Middle frontal gyrus (tissue), 1 donor: ENCODE results near the gene KLK10.

Experiments
- DNase-seq: peaks from one replicate; pipeline ENCODE4 v3.0.0-alpha.2; 2015; ENCODE audit warnings: low spot score; ENCODE audit errors: extremely low spot score

The KLK10 gene

DNA sequence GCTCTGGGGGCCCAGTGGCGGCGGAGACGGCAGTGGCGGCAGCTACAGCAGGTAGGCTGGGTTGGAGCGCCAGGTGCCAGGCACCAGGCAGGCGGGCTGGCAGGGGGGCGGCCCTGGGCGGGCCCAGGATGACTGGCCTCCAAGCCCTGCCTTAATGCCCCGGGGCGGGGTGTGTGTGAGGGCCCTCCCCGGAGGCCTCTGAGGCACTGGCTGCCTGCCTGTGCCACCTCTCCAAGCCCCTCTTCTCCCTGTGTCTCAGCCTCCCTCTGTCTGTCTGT is 7.0 kb upstream of the KLK10 start, which contains the start of gene KLK11:
TSS of gene KLK11 (minus strand) at position 63 of the 278 bp plus-strand sequence. CDS start 985 bp downstream, outside the sequence.
- DNase-seq: no peak

DNA sequence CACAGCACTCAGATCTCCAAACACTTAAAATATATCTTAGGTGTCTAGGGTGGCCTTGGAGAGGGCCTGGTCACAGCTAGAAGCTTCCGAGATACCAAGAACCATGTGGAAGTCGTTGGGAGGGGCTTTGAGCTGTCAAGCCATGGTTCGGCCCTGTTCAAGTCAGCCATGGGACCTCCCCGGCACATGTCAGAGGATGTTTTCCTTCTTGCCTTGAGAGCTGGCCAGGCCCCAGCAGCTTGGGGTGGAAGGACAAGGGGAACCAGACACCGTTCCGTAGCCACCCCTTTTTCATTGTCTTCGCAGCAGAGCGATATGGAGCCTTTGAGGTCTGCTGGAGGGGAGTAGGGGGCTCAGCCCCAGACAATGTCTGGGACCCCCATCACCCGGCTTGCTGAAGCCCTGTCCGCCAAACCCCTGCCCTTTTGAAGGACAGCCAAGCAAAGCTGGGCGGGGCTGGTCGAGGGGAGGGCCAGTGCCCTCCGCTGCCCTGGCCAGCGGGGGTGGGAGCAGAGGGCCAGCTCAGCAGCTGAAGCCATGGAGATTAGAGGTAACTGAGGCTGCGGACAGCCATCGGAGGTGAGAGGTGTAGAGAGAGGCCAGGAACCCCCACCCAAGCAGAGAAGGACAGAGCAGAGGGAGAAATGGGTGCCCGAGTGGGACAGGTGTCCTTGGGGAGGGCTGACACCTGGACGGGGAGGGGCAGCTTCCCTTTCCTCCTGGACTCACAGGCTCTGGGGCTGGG is 6.5 kb upstream of the KLK10 start:
- no peak for DNase-seq

DNA sequence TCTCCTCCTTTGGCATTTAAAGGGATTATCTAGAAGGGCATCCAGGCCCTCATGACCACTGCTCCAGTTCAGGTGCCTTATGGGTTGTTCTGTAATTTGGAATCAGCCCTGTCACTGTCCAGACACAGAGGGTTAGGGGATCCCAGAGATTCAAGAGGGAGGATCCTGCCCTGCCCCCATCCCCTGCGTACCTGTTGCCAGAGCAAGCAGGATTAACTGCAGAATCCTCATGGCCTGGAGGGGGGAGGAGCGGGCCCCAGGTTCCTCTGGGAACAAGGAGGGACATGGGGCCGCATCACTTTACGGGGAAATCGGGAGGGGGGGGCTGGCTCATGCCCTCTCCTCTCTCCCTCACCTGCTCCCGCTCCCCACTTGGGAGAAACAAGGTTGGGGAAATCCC is 5.9 kb upstream of the KLK10 start:
- no peak for DNase-seq

DNA sequence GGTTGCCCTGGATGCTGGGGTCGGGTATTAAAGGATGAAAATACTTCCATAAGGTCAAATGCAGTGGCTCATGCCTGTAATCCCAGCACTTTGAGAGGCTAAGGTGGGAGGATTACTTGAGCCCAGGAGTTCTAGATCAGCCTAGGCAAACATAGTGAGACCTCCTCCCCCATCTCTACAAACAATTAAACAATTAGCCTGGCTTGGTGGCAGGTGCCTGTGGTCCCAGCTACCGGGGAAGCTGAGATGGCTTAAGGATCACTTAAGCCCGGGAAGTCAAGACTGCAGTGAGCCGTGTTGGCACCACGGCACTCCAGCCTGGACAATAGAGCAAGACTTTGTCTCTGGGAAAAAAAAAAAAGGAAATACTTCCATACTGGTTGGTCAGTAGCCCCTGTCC is 5.4 kb upstream of the KLK10 start:
- no peak for DNase-seq

DNA sequence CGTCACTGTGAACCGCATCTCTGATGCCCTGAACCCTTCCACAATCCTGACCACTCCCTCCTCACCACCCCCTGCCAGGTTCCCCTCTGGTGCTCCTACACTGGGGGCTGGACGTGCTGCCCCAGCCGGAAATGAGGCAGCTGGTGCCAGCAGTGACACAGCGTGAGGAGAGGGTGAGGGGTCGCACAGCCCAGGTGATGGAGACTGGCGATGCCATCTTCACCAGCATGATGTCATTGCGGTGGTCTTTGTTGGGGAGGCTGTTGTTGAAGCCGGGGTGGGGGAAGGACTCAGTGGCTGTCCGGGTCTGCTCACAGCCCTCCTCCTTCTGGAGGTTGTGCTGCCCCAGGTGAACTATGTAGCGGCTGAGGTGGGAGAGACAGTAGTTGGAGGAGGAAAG is 4.4 kb upstream of the KLK10 start:
- no peak for DNase-seq

DNA sequence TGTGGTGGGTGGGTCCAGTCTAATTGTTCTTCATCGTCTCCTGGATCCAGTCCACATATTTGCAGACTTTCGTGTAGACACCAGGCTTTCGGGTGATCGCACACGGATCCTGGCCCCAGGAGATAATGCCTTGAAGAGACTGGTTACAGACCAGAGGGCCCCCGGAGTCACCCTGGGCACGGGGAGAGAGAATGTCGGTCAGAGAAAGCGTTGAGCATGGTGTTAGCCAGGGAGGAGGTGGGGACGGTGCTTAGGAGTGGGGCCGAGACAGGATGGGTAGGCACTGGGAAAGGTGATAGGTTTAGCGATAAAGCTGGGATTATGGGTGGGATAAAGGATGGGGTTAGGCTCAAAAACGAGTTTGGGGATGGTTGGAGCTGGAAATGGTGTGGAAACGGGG is 3.0 kb upstream of the KLK10 start:
- no peak for DNase-seq

DNA sequence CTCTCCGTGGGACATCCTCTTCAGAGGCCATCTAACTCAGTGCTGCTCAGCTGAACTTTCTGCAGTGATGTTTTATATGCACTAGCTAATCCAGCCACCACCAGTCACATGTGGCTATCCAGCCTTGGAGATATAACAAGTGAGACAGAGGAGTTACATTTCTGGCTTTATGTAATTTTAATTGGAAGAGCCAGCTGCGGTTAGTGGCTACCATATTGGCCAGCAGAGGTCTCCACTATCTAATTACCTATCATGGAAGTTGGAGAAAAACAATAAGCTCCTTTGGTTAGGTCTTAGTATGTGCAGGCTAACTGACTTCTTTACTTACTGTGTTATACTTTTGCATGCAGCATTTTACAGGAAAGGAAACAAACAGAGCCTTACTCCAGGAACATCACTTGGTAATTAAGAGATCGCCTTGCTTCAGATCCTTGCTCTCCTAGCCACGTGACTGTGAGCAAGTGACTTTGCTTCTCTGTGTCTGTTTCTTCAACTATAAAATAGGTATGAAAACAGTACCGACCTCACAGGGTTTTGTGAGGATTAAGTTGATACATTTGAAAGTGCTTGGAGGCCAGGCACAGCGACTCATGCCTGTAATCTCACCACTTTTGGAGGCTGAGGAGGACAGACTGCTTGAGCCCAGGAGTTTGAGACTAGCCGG is 1.6 kb upstream of the KLK10 start:
- DNase-seq: peak; percentile 3

DNA sequence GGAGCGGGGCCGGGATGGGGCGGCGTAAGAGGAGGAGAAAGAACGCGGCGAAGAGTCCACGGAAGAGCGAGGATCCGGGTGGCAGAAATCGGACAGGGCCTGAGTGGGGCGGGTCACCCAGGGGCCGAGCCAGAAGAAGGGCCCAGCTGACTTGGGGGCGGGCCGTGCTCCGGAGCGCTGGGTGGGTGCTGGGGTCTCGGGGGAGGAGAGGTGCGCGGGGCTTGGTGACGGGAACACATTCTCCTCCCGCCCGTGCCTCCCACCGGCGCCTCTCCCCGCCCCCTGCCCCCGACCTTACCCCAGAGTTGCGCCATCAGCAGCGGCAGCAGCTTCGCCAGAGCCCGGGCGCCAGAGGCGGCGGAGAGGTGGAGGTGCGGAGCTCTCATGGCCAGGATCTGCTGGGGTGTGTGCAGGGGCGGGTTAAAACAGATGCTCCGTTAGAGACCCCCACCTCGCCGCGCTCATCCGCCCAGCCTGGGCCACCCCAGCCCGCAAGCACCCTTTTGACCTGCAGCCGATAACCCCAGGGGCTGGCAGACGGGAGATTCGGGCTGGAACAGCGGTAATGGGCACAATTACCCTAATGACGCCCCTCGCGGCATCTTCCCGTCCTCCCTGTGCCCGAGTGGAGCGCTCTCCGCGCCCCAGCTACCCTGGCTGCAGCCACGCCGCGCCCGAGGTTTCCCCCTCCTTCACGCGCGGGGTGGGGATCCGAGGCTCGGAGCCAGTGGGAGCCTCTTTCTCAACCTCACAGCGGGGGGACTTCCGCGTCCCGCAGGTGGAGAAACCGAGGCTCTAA is 565 bp downstream of the KLK10 start:
- DNase-seq: no peak

DNA sequence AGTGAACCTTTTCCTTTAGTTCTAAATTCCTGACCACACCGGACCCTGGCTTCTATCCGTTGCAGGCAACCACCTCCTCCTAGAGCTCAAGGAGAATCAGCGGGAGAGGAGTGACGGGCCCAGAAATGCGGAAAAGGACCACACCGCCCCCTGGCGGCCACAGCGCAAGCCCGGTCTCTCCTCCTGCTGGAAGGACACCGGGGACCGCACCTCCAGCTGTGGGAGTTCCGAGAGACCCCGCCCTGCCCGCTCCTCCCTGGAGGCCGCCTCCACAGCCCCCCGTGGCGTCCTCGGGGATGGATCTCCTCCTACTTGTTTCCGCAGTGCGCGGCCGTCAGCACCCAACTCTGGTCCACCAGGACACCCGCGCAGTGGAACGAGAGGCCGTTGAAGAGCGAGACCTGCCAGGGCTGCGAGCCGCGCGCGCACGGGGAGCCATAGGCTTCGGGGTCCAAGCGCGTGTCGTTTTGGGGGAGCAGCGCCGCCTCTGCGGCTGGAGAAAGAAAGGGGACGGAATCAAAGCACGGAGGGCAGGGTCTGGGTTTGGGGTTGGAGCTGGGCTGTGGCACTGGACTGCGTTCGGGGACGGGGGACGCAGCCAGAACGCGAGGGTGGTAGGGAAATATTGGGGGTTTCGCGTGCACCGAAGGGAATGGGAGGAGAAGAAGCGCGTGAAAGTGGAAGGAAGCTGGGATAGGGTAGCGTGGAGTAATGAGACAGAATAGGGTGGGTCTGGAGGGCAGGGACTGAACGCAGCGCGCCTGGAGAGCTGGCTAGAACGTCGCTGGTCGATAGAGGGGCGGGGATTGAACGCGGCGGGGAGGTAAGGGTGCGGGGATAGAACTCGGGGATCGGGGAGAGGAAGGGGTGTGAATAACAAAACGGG is 2.5 kb downstream of the KLK10 start:
- DNase-seq: peak; percentile 4

DNA sequence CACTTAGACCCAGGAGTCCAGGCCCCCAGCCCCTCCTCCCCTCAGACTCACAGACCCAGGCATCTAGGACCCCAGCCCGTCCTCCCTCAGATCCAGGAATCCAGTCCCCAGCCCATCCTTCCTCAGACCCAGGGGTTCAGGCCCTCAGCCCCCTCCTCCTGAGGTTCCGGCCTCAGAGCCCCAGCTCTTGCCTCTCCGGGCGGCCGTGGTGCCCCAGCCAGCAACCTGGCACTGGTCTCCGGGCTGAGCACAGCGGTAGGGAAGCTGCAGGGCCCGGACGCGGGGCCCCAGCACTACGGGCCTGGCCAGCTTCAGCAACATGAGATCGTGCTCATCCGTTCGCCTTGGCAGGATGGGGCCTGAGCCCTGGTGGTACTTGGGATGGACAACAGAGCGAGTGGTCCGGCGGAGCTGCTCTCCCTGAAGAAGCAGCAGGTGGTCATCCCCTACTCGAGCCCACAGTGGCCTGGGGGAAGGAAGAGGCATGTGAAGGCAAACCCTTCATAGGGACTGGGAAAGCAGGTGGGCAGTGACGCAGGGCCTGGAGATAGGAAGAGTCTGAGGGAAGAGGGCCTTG is 3.7 kb downstream of the KLK10 start:
- no peak for DNase-seq

DNA sequence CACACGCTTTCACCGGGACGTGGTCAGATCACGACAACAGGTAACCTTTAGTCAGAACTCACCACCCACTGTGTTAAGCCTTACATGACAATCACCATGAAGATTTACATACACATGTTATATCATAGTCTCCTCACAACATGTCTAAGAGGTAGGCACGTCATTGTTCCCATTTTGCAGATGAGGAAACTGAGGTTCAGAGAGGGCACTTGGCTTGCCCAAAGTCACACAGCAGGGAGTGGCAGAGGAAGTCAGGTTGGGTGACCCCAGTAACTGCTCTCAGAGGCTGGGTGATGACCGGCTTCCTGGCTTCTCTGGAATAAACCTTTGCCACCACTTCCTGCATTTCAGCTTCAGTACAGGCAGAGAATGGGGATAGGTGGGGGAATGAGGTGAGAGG is 5.3 kb downstream of the KLK10 start:
- DNase-seq: no peak

DNA sequence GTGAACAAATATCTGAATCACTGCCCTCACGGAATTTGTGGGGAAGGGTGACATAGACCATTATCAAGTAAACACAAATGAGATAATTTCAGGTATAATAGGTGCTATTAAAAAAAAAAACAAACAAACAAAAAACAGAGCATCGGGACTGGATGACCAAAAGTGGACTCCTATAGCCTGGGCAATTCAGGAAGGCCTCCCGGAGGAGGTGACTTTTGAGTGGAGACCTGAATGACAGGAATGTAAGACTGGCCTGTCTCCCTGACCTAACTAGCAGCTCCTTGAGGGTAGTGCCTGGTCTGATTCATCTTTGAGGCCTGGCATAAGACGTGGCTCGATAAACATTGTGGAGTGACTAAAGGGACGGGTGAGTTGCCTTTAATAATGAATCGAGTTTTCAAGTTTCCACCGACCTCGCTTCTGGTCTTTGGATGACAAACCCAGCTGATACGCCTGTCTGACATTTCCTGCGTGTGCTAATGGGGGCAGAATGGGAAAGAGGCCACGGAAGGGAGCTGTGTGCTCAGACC is 6.8 kb downstream of the KLK10 start:
- DNase-seq: no peak

DNA sequence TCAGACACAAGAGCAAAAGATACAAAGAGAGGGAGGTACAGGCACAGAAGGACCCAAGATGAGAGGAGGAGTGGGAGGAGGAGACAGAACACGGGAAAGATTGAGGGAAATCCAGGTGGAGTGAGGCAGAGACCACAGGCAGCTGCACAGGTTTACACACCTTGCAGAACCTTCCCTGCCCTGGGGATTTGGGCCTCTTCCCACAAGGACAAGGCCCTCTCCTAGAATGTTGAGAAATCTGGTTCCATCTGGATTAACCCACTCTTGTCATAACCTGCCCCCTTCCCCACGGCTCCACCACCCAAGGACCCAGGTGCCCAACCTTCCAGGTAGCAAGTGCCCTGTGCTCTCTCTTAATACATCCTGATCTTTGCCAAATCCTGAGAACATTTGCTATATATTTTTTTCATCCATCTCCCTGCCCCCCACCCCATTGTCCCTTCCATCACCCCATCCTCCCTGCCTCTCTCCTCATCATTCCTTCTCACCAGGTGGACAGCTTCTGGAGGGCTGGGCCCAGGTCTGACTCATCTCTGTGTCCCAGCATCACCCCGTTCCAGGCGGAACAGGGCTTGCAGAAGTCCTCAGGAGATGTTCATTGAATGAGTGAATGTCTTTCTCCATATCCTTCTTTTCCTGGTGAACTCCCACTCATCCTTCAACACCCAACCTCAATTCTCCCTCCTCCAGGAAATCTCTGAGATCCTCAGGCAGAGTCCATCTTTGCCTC is 9.3 kb downstream of the KLK10 start:
- DNase-seq: no peak

DNA sequence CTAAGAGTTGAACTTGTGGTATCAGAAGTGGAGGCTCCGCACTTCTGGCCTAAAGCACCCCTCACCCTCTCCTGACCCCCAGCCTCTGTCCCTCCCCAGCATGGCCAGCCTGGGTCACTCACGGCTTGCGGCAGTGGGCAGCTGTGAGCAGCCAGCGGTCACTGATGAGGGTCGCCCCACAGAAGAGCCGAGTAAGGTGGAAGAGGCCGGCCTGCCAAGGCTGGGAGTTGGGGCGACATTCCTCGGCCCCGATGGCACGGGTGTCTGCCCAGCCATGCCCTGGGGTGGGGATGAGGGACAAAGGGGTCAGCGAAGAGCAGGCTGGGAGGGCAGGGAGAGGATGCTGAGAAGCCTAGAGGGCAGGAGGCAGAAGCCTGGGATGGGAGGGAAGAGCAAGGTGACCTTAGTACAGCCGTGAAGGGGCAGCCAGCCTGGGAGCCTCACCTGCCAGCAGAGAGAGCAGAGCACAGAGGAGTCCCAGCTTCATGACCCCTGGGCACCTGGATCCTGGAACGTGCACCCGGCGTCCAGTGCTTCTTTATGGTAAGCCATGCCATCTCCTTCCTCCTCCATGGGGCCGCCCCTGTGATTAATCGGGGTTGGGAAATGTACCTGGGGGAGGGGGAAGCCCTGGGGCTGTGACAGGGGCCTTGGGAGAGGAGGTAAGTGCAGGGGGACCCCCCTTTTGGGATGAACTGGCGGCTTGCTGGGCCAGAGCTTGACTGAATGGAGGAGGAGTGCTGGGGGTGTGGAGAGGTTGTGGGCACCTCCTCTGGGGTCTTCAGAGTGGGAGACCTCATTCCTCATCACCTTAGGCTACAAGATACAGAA is 10.2 kb downstream of the KLK10 start:
- no peak for DNase-seq

DNA sequence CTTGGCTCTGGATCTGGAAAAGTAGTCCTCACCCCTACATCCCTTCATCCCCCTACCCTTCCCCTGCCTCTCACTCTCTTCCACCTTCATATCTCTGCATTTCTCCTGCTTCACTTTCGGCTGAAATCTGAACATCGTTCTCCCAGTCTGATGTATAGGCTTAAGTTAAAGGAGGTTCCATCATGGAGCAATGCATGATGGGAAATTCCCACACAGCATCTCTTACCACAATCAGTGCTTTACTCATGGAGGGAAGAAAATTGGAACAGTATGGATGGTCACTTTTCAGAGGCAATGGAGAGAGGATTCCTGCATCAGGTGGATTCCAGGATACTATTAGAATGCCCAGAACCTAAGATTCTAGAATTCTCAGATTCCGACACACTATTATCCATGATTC is 12.0 kb downstream of the KLK10 start:
- DNase-seq: no peak

DNA sequence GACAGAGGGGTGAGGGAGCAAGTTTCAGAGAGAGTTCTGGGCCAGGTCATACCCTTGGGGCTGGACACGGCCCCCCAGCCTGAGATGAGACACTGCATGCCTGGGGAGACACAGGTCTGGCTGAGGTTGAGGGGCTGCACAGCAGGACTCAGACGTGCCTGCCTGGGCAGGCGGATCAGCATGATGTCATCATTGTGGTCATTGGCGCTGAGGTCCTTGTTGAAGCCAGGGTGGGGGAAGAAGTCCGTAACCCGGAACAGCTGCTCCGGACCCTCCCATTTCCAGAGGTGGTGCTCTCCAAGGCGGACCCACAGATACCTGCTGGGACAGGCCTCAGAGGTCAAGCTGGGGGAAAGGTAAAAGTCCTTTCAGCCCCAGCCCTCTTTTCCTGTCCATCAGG is 13.1 kb downstream of the KLK10 start:
- no peak for DNase-seq

DNA sequence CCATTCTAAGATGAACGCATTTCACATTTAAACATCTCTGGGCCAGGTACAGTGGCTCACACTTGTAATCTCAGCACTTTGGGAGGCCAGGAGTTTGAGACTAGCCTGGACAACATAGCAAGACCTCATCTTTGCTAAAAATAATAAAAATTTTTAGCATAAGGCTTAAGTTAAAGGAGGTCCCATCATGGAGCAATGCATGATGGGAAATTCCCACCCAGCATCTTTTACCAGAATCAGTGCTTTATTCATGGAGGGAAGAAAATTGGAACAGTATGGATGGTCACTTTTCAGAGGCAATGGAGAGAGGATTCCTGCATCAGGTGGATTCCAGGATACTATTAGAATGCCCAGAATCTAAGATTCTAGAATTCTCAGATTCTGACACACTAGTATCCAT is 14.3 kb downstream of the KLK10 start:
- no peak for DNase-seq

DNA sequence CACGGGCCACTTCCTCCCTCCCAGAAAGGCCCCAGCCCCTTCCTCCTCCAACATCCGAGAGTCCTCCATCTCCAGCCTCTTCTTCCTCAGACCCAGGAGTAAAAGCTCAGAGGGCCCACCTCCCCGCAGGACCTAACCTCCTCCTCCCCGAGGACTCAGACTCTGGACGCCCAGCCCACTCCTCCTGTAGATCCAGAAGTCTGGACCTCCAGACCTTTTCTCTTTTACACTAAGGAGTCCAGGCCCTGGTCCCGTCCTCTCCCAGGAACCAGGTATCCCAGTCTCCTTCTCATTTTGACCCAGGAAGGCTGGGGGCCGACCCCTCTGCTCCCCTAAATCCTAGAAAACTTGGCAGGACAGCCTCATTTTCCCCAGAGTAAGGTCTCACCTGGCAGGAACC is 16.2 kb downstream of the KLK10 start:
- DNase-seq: no peak

DNA sequence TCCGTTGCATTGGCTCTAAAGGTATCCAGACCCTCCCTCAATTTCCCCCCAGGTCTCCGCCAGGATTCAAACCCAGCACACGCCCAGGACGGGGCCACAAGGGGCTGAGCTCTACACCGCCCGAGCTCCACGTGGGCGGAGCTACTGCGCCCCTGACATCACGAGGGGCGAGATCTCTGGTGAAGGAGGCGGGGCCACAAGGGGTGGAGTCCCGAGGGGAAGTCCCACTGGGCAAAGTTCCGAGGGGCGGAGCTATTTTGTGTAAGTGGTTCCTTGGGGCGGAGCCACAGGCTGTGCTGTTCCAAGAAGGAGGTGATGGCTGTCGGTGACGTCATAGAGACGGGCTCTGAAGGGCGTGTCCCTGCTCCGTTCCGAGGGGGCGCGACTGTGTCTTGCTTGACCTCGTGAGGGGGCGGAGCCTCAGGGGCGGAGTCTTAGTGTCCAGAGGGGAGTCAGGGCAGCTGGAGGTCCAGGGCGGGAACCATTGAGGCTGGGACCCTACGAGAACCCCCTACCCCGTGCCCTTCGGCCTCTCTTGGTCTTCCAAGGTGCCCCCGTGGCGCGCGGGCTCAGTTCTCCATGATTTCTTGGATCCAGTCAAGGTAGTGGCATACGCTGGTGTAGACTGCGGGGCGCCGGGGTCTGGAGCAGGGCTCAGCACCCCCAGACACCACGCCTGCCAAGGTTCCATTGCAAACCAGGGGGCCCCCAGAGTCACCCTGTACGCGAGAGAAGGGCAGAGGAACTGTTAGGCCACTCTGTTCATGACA is 16.8 kb downstream of the KLK10 start:
- DNase-seq: no peak
